ENCODE data around the gene CNTROB. TPM values are rescaled to one million over a fixed set of nuclear protein-coding genes. Genes with fewer than 3 reads are reported as not detected.

CNTROB gene
- total RNA-seq, 1 experiment from 2014 or later, result 24.2 TPM

GRCh38 chr17:7946441-7946840 lies 14.4 kb downstream of the CNTROB start:
- Mint-ChIP-seq H3K4me1 (ENCODE audit: low read depth, unreplicated experiment) (no peaks in the 10 kb centered on the region), H3K36me3 (ENCODE audit: insufficient read depth, unreplicated experiment) (peaks cover 38% of the 10 kb centered on the region), H3K9me3 (ENCODE audit: unreplicated experiment) (no peaks in the 10 kb centered on the region), H3K27ac (ENCODE audit: unreplicated experiment) (no peak overlapping the region), H3K4me3 (ENCODE audit: unreplicated experiment) (no peak overlapping the region), H3K27me3 (ENCODE audit: insufficient read depth, unreplicated experiment) (no peaks in the 10 kb centered on the region)
- Histone ChIP-seq H3K4me1 (no peaks in the 10 kb centered on the region), H3K27me3 (replicated peaks; ENCODE audit: control insufficient read depth, insufficient read depth, low read length) (no peaks in the 10 kb centered on the region), H3K9me3 (no peaks in the 10 kb centered on the region), H3K4me3 (ENCODE audit: low read depth, low read length) (no peak overlapping the region), H3K36me3 (ENCODE audit: control insufficient read depth, insufficient read depth, low read length) (no peaks in the 10 kb centered on the region)
- intact Hi-C loops (cut with micrococcal nuclease; ENCODE audit: unreplicated experiment), result no loop called here
- TF ChIP-seq CTCF (IDR thresholded peaks at IDR 0.05; ENCODE audit: insufficient read depth in 1 of 2, low read depth in 1 of 2, low read length in 1 of 2, severe bottlenecking in 1 of 2, unreplicated experiment in 1 of 2), result no peak
- ChIA-PET POLR2A (interaction anchor here (0.6 kb wide), 1 partner anchor 112 kb away, joined by 3 read pairs; no protein-coding TSS in a partner anchor), CTCF (no interaction called here)
- no peak for DNase-seq
- BruUV-seq (replicated peaks), result no TSS peak

GRCh38 chr17:7947651-7948050 lies 15.6 kb downstream of the CNTROB start:
- no peak overlapping the region for H3K4me3 Mint-ChIP-seq (ENCODE audit: unreplicated experiment)
- H3K27ac Mint-ChIP-seq (ENCODE audit: unreplicated experiment), result no peak overlapping the region
- BruUV-seq (replicated peaks), result no TSS peak
- H3K27me3 Mint-ChIP-seq (ENCODE audit: insufficient read depth, unreplicated experiment), result no peaks in the 10 kb centered on the region
- H3K4me1 Mint-ChIP-seq (ENCODE audit: low read depth, unreplicated experiment), result no peaks in the 10 kb centered on the region
- ChIA-PET CTCF (no interaction called here), POLR2A (no interaction called here)
- no peaks in the 10 kb centered on the region for H3K4me1 ChIP-seq
- H3K9me3 Mint-ChIP-seq (ENCODE audit: unreplicated experiment), result no peaks in the 10 kb centered on the region
- DNase-seq, result no peak
- peaks cover 38% of the 10 kb centered on the region for H3K36me3 Mint-ChIP-seq (ENCODE audit: insufficient read depth, unreplicated experiment)
- no peaks in the 10 kb centered on the region for H3K9me3 ChIP-seq
- no peaks in the 10 kb centered on the region for H3K27me3 ChIP-seq (replicated peaks; ENCODE audit: control insufficient read depth, insufficient read depth, low read length)
- TF ChIP-seq CTCF (IDR thresholded peaks at IDR 0.05; ENCODE audit: insufficient read depth in 1 of 2, low read depth in 1 of 2, low read length in 1 of 2, severe bottlenecking in 1 of 2, unreplicated experiment in 1 of 2), result no peak
- intact Hi-C loops (cut with micrococcal nuclease; ENCODE audit: unreplicated experiment), result no loop called here
- no peak overlapping the region for H3K4me3 ChIP-seq (ENCODE audit: low read depth, low read length)
- no peaks in the 10 kb centered on the region for H3K36me3 ChIP-seq (ENCODE audit: control insufficient read depth, insufficient read depth, low read length)

GRCh38 chr17:7950578-7950977 lies 18.6 kb downstream of the CNTROB start:
- Histone ChIP-seq H3K4me1 (no peaks in the 10 kb centered on the region), H3K4me3 (ENCODE audit: low read depth, low read length) (no peak overlapping the region), H3K36me3 (ENCODE audit: control insufficient read depth, insufficient read depth, low read length) (no peaks in the 10 kb centered on the region), H3K27me3 (replicated peaks; ENCODE audit: control insufficient read depth, insufficient read depth, low read length) (no peaks in the 10 kb centered on the region), H3K9me3 (no peaks in the 10 kb centered on the region)
- TF ChIP-seq CTCF (IDR thresholded peaks at IDR 0.05; ENCODE audit: insufficient read depth in 1 of 2, low read depth in 1 of 2, low read length in 1 of 2, severe bottlenecking in 1 of 2, unreplicated experiment in 1 of 2), result no peak
- BruUV-seq (replicated peaks), result no TSS peak
- H3K4me3 Mint-ChIP-seq (ENCODE audit: unreplicated experiment), result no peak overlapping the region
- intact Hi-C loops (cut with micrococcal nuclease; ENCODE audit: unreplicated experiment), result no loop called here
- no peaks in the 10 kb centered on the region for H3K4me1 Mint-ChIP-seq (ENCODE audit: low read depth, unreplicated experiment)
- ChIA-PET CTCF (no interaction called here), POLR2A (no interaction called here)
- no peaks in the 10 kb centered on the region for H3K27me3 Mint-ChIP-seq (ENCODE audit: insufficient read depth, unreplicated experiment)
- H3K9me3 Mint-ChIP-seq (ENCODE audit: unreplicated experiment), result no peaks in the 10 kb centered on the region
- no peak for DNase-seq
- H3K36me3 Mint-ChIP-seq (ENCODE audit: insufficient read depth, unreplicated experiment), result peaks cover 20% of the 10 kb centered on the region
- no peak overlapping the region for H3K27ac Mint-ChIP-seq (ENCODE audit: unreplicated experiment)
